Prostate gland (tissue), 2 donors: ENCODE measurements around the gene DAD1.

Experiments used
- POLR2A ChIP-seq: fragments of 450-650 bp; IDR thresholded peaks from one replicate; pipeline ENCODE4 v1.6.1; 2016; ENCODE audit warnings: antibody characterized with exemption, mild to moderate bottlenecking
- TF ChIP-seq, protein P1 (sequence below), 4 experiments: fragments of 200-600 bp in 2 of 4; fragments of 450-650 bp in 2 of 4; sonication (generic) in 2 of 4; IDR thresholded peaks; 1 replicate in 3 of 4; 2 replicates in 1 of 4; pipeline ENCODE4 v1.5.1; 2016 to 2019; ENCODE audit warnings: antibody characterized with exemption in 4 of 4, mild to moderate bottlenecking in 2 of 4, moderate library complexity in 2 of 4

DNA sequence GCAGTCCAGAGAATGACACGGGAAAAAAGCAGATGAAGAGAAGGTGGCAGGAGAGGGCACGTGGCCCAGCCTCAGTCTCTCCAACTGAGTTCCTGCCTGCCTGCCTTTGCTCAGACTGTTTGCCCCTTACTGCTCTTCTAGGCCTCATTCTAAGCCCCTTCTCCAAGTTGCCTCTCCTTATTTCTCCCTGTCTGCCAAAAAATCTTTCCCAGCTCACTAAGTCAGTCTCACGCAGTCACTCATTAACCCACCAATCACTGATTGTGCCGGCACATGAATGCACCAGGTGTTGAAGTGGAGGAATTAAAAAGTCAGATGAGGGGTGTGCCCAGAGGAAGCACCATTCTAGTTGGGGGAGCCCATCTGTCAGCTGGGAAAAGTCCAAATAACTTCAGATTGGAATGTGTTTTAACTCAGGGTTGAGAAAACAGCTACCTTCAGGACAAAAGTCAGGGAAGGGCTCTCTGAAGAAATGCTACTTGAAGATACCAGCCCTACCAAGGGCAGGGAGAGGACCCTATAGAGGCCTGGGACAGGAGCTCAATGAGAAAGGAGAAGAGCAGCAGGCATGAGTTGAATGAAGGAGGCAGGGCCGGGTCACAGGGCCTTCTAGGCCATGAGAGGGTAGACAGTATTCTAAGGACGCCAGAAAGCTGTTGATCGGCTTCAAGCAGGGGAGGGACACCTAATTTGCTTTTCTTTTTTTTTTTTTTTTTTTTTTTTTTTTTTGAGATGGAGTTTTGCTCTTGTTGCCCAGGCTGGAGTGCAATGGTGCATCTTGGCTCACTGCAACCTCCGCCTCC, 40.9 kb downstream of the DAD1 start:
- TF ChIP-seq, protein P1, sequence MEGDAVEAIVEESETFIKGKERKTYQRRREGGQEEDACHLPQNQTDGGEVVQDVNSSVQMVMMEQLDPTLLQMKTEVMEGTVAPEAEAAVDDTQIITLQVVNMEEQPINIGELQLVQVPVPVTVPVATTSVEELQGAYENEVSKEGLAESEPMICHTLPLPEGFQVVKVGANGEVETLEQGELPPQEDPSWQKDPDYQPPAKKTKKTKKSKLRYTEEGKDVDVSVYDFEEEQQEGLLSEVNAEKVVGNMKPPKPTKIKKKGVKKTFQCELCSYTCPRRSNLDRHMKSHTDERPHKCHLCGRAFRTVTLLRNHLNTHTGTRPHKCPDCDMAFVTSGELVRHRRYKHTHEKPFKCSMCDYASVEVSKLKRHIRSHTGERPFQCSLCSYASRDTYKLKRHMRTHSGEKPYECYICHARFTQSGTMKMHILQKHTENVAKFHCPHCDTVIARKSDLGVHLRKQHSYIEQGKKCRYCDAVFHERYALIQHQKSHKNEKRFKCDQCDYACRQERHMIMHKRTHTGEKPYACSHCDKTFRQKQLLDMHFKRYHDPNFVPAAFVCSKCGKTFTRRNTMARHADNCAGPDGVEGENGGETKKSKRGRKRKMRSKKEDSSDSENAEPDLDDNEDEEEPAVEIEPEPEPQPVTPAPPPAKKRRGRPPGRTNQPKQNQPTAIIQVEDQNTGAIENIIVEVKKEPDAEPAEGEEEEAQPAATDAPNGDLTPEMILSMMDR (IDR thresholded peaks at IDR 0.05), result no peak
- TF ChIP-seq POLR2A, result no peak
